Transverse colon (tissue), 3 donors: ENCODE measurements around the gene SPON2.

Source experiments
- CTCF ChIP-seq, 5 experiments: fragments of 200-600 bp in 3 of 5; fragments of 450-650 bp in 2 of 5; sonication (generic) in 3 of 5; IDR thresholded peaks; 1 replicate in 2 of 5; 2 replicates in 3 of 5; pipeline ENCODE4 v1.5.1; 2016 to 2017; ENCODE audit warnings: antibody characterized with exemption in 5 of 5, inconsistent platforms in 3 of 5, mild to moderate bottlenecking in 2 of 5, moderate library complexity in 1 of 5
- EP300 ChIP-seq: sonication (generic); formaldehyde crosslinking; IDR thresholded peaks from one replicate; pipeline ENCODE4 v1.6.1; 2017; ENCODE audit warnings: antibody characterized with exemption, low read depth

GRCh38 chr4:1212546-1213335, 40.4 kb upstream of the SPON2 start:
- TF ChIP-seq EP300 (no peak), CTCF (IDR thresholded peaks at IDR 0.05) (no peak)
